ENCODE data around the gene MAST4.
"Not testable (repeated sequence)": the region's sequence is repeated elsewhere in the genome, so short reads cannot be mapped to it uniquely, and the experiment has no call there.

MAST4 gene

DNA sequence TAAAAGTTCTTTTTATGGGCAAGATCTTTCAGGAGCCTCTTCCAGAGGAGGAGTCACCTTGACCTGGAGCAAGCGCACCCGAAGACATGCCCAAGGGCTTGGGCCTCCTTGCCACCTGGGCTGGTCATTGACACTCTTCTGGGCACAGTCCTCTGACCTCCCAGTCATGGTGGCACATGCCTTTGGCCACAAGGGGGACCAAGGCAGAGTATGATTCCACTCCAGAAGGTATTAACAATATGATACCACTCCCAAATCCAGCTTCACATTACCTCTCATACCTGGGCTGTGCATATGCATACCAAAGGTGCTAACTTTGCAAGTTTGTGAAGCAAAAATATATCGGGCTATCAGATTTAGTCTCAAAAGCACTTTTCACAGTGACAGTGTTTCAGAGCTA lies 84.6 kb downstream of the MAST4 start:
- H3K4me3 ChIP-seq (ENCODE audit: low read depth, low read length) = no peak overlapping the region
- TF ChIP-seq, protein P1, sequence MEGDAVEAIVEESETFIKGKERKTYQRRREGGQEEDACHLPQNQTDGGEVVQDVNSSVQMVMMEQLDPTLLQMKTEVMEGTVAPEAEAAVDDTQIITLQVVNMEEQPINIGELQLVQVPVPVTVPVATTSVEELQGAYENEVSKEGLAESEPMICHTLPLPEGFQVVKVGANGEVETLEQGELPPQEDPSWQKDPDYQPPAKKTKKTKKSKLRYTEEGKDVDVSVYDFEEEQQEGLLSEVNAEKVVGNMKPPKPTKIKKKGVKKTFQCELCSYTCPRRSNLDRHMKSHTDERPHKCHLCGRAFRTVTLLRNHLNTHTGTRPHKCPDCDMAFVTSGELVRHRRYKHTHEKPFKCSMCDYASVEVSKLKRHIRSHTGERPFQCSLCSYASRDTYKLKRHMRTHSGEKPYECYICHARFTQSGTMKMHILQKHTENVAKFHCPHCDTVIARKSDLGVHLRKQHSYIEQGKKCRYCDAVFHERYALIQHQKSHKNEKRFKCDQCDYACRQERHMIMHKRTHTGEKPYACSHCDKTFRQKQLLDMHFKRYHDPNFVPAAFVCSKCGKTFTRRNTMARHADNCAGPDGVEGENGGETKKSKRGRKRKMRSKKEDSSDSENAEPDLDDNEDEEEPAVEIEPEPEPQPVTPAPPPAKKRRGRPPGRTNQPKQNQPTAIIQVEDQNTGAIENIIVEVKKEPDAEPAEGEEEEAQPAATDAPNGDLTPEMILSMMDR (IDR thresholded peaks at IDR 0.05; ENCODE audit: insufficient read depth, low read depth, low read length, missing control alignments) = no peak
- DNase-seq (ENCODE audit: low read depth) = no peak

DNA sequence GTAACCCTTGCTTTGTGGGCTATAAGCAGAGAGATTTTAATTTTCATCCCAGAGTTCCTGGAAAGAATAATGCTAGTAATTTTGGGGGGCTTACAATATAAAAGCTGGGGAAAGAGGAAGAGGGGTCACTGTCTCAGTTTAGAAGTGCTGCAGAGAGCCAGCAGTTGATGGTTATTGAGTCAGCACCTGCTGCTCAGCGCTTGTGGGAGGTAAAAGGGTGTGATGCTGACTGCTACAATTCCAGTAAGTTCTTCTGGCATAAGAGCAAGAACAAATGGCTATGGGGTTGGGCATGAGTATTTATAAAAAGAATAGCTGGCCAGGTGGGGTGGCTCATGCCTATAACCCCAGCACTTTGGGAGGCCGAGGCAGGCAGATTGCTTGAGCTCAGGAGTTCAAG lies 88.5 kb downstream of the MAST4 start:
- no peak overlapping the region for H3K4me3 ChIP-seq (ENCODE audit: low read depth, low read length)
- TF ChIP-seq, protein P1 (IDR thresholded peaks at IDR 0.05; ENCODE audit: insufficient read depth, low read depth, low read length, missing control alignments) = no peak
- no peak for DNase-seq (ENCODE audit: low read depth)

DNA sequence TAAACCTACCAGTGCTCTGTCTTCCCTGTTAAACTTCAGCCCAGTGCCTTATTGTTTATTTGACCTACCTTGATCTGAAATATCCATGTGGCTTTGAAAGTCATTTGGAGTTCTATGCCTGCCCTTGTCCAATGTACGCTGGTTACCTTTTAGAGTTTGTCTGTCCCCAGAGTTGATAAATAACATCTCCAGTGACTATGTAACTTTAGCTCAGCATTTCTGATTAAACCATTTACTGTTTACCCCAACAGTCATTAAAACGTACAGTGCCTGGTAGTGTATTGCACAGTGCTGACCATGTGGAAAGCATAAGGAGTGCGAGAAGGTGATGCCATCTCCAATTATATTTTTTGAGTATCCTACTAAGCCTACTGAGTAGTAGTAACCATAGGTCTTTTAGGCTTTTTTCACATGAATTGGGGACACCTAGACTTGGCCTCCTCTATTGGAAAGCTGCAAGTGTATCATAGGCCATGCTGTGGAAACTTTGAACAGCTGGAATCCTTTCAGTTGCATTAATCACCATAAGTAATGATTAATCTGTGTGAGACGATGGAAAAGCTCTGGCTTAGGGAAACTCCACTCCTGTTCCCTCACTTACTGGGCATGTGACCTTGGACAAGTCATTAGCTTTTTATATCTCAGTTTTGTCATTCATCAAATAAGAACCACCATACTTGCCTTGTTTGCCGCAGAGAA lies 93.5 kb downstream of the MAST4 start:
- no peak for DNase-seq (ENCODE audit: low read depth)
- H3K4me3 ChIP-seq (ENCODE audit: low read depth, low read length) = no peak overlapping the region
- TF ChIP-seq, protein P1 (IDR thresholded peaks at IDR 0.05; ENCODE audit: insufficient read depth, low read depth, low read length, missing control alignments) = no peak

DNA sequence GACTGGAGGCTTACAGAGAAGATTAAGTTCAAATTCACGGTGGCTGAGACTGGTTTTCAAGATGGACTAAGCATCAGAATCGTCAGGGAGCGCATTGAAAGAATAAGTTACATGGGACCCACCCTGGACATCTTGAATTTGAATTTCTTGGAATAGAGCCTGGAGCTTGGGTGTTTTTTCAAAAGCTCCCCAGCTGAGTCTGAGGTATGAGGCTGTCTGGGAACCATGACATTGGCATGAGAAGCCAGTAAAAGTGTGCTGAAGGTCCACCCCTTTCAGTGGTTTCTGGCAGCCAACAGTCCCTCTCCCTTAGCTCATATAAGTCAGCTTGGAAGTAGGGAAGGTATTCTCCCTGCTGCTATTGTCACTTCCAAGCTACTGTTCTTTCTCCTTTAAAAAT lies 97.8 kb downstream of the MAST4 start:
- no peak for DNase-seq (ENCODE audit: low read depth)
- TF ChIP-seq, protein P1 (IDR thresholded peaks at IDR 0.05; ENCODE audit: insufficient read depth, low read depth, low read length, missing control alignments) = no peak

DNA sequence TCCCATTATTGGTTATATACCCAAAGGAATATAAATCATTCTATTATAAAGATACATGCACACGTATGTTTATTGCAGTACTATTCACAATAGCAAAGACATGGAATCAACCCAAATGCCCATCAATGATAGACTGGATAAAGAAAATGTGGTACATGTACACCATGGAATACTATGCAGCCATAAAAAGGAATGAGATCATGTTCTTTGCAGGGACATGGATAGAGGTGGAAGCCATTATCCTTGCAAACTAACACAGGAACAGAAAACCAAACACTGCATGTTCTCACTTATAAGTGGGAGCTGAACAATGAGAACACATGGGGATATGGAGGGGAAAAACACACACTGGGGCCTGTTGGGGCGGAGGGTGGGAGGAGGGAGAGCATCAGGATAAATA lies 99.6 kb downstream of the MAST4 start:
- H3K4me3 ChIP-seq (ENCODE audit: low read depth, low read length); DNase-seq (ENCODE audit: low read depth): not testable (repeated sequence)

More for the DNA sequence above, 97.8 kb downstream of the MAST4 start:
- H3K4me3 ChIP-seq (ENCODE audit: low read depth, low read length) = no peak overlapping the region

DNA sequence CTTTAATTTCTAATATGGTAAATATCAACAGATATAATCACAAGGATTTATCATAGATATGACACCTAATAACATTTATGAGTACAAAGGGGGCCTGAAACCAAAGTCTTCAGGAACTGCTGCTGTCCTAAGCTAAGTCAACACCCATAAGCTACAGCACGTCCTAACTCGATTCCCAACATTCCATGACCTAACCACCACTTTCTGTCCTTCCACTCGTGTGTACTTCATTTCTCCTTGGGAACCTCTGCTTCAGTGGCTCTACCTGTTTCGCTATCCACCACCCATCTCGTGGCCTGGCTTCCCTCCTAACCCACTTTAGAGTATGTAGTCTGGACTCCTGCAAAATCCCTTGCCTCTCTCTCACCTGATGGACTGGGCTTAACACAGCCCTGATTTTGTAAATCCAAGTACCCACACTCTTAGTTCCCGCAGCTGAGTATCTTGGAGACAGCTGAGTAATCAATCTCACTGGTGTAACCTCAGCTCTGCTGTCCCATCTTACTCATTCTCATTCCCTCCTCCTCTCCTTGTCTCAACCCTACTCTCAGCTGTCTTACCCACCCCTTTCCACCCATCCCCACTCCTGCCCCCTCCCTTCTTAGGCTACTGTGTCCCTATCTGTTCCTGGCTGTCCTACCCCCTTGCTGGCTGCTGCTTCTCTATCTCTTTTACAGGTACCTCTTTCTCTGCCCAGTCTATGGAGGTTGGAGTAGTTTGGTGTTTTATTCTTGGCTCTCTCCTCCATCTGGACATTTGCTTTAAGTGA lies 101.8 kb downstream of the MAST4 start:
- DNase-seq (ENCODE audit: low read depth) = no peak
- TF ChIP-seq, protein P1 (IDR thresholded peaks at IDR 0.05; ENCODE audit: insufficient read depth, low read depth, low read length, missing control alignments) = no peak
- no peak overlapping the region for H3K4me3 ChIP-seq (ENCODE audit: low read depth, low read length)

DNA sequence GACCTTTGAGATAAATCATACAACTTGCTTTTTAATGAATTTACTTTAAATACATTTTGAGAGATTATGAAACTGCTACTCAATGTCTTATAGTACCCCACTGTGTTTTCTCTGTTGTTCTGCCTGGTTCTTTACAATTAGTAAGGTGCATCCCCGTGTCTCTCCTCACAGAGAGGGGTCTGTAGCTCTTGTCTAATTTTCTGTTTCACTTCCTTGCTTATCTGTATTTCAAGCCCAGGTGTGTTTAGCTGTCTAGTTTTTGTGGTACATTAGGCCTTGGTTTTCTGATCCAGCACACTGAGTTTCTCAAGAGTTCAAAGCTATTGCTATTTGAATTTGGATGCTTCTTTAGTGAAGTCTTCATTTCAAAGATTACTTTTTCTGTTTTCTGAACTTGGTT lies 105.1 kb downstream of the MAST4 start:
- no peak overlapping the region for H3K4me3 ChIP-seq (ENCODE audit: low read depth, low read length)
- peak; percentile 18 for DNase-seq (ENCODE audit: low read depth)
- TF ChIP-seq, protein P1 (IDR thresholded peaks at IDR 0.05; ENCODE audit: insufficient read depth, low read depth, low read length, missing control alignments) = no peak

All from GM12865 (cell line).